T-cell (primary cell): ENCODE data around the gene RAMACL. TPM values are rescaled to one million over a fixed set of nuclear protein-coding genes. Genes with fewer than 3 reads are reported as not detected.

ENCODE experiments used
- ATAC-seq, 4 experiments: fragments of 200-7000 bp in 3 of 4; fragments of 150-1000 bp in 1 of 4; cut with Tn5 transposase; replicated peaks in 1 of 4; 1 replicate in 3 of 4; 2 replicates in 1 of 4; pipeline ENCODE4 v1.10.0; 2021; ENCODE audit warnings: moderate library complexity in 3 of 4, mild to moderate bottlenecking in 2 of 4, moderate number of reproducible peaks in 1 of 4
- CTCF ChIA-PET, 2 donors: fragments of 300-600 bp; sonication (Branson Sonifier 250); formaldehyde crosslinking; loops; one replicate each; lab custom pipeline; 2022; ENCODE audit warnings: antibody characterized with exemption in 2 of 2; lab: Charles Lee
- POLR2A ChIA-PET, 2 donors: fragments of 300-600 bp; sonication (Branson Sonifier 250); formaldehyde crosslinking; loops; one replicate each; lab custom pipeline; 2022; ENCODE audit warnings: antibody characterized with exemption in 2 of 2; lab: Charles Lee
- DNase-seq, 35 experiments: peaks; one replicate each; pipeline versions ENCODE4 v3.0.0 to v3.0.0-alpha.2; 2013 to 2023
- H3K27ac ChIP-seq: one replicate; pipeline ENCODE4 v1.5.1; 2013; ENCODE audit warnings: low read length
- H3K27me3 ChIP-seq, 2 experiments: replicated peaks in 1 of 2; 1 replicate in 1 of 2; 2 replicates in 1 of 2; pipeline versions ENCODE4 v1.6.1 to v1.7.0; 2013; ENCODE audit warnings: low read length in 1 of 2, mixed read lengths in 1 of 2; ENCODE audit not compliant: control insufficient read depth in 2 of 2, insufficient read depth in 2 of 2; ENCODE audit errors: extremely low read depth in 1 of 2
- H3K36me3 ChIP-seq, 2 donors: 1 replicate in 1 of 2; 2 replicates in 1 of 2; pipeline versions ENCODE4 v1.6.1 to v1.7.0; 2013; ENCODE audit warnings: low read length in 1 of 2; ENCODE audit not compliant: control insufficient read depth in 2 of 2, insufficient read depth in 1 of 2; ENCODE audit errors: extremely low read depth in 1 of 2
- H3K4me1 ChIP-seq, 2 experiments: 1 replicate in 1 of 2; 2 replicates in 1 of 2; pipeline versions ENCODE4 v1.6.1 to v1.7.0; 2013; ENCODE audit warnings: low read length in 2 of 2, mixed read lengths in 1 of 2; ENCODE audit not compliant: insufficient read depth in 2 of 2, control insufficient read depth in 1 of 2; ENCODE audit errors: extremely low read depth in 1 of 2
- H3K4me3 ChIP-seq, 2 donors: 1 replicate in 1 of 2; 2 replicates in 1 of 2; pipeline versions ENCODE4 v1.5.1 to v1.7.0; 2013; ENCODE audit warnings: mild to moderate bottlenecking in 2 of 2, low read length in 1 of 2, moderate library complexity in 1 of 2; ENCODE audit not compliant: control insufficient read depth in 1 of 2; ENCODE audit errors: extremely low read depth in 1 of 2
- H3K9me3 ChIP-seq: 2 replicates; pipeline ENCODE4 v1.7.0; 2013
- H3K27ac Mint-ChIP-seq, 2 donors: one replicate each; pipeline ENCODE4 v1.8.0; 2020 to 2021; ENCODE audit warnings: mild to moderate bottlenecking in 2 of 2, mixed read lengths in 2 of 2
- H3K27me3 Mint-ChIP-seq, 2 donors: one replicate each; pipeline ENCODE4 v1.8.0; 2021 to 2022; ENCODE audit warnings: mixed read lengths in 2 of 2
- H3K36me3 Mint-ChIP-seq: one replicate; pipeline ENCODE4 v1.8.0; 2021; ENCODE audit warnings: mixed read lengths
- H3K4me1 Mint-ChIP-seq, 3 donors: one replicate each; pipeline ENCODE4 v1.8.0; 2020 to 2022; ENCODE audit warnings: mixed read lengths in 3 of 3, mild to moderate bottlenecking in 1 of 3
- H3K4me3 Mint-ChIP-seq, 3 donors: one replicate each; pipeline ENCODE4 v1.8.0; 2020 to 2022; ENCODE audit warnings: mild to moderate bottlenecking in 3 of 3, mixed read lengths in 3 of 3, moderate library complexity in 3 of 3
- H3K9me3 Mint-ChIP-seq, 3 donors: one replicate each; pipeline ENCODE4 v1.8.0; 2020 to 2022; ENCODE audit warnings: mixed read lengths in 3 of 3
- WGBS: methylation state at CpG from one replicate; pipeline ENCODE4 v1.1.5; 2013; ENCODE audit warnings: missing lambda C conversion rate; ENCODE audit not compliant: insufficient coverage; 5-methylcytosine and 5-hydroxymethylcytosine counted together
- total RNA-seq, 35 experiments: library from RNA in 6 of 35; stranded (reverse) in 6 of 35; fragments of 120-200 nt in 1 of 35; gene quantifications; one replicate each; pipeline versions ENCODE4 v1.2.1 to v1.2.4 and lab custom pipeline; 2013 to 2026

RAMACL gene
- total RNA-seq, 5 donors from 2014 or later (not counting 1 experiment from before 2014, with no cell fraction given): 0.47 to 2.8 (median 1.2) TPM

- H3K9me3 ChIP-seq: no peaks in the 10 kb centered on the region
- 82% methylated on average over 10 of the region's 12 CpGs for WGBS
- Mint-ChIP-seq H3K9me3 (peaks cover 0 to 4% (median 0%) of the 10 kb centered on the region in 3 donors), H3K4me1 (no peaks in the 10 kb centered on the region), H3K4me3 (no peak overlapping the region), H3K36me3 (peaks cover 12% of the 10 kb centered on the region), H3K27ac (no peak overlapping the region), H3K27me3 (no peaks in the 10 kb centered on the region)
- CTCF ChIA-PET: interaction anchor here (0.6 to 1.3 kb wide), 3 partner anchors 11 to 165 kb away, joined by 4 to 7 read pairs (median 5); no protein-coding TSS in a partner anchor
- no peak overlapping the region for H3K27ac ChIP-seq
- no peak overlapping the region for H3K4me3 ChIP-seq
- no peaks in the 10 kb centered on the region for H3K36me3 ChIP-seq
- no peaks in the 10 kb centered on the region for H3K27me3 ChIP-seq
- no peak for ATAC-seq
- POLR2A ChIA-PET: no interaction called here
- H3K4me1 ChIP-seq: no peaks in the 10 kb centered on the region
- no peak for DNase-seq
Observed at GRCh38 chr6:166566026-166567011, 20.2 kb downstream of the RAMACL start.

- DNase-seq (no peak), ATAC-seq (no peak)
- Mint-ChIP-seq H3K4me1 (no peaks in the 10 kb centered on the region), H3K36me3 (peaks cover 13% of the 10 kb centered on the region), H3K4me3 (no peak overlapping the region), H3K27me3 (no peaks in the 10 kb centered on the region), H3K9me3 (peaks cover 0 to 4% (median under 1%) of the 10 kb centered on the region in 3 donors), H3K27ac (no peak overlapping the region)
- Histone ChIP-seq H3K4me1 (no peaks in the 10 kb centered on the region), H3K4me3 (no peak overlapping the region), H3K36me3 (no peaks in the 10 kb centered on the region), H3K9me3 (no peaks in the 10 kb centered on the region), H3K27me3 (no peaks in the 10 kb centered on the region), H3K27ac (no peak overlapping the region)
- ChIA-PET POLR2A (no interaction called here), CTCF (no interaction called here)
- WGBS: 88% methylated on average over 18 of the region's 24 CpGs
Observed at GRCh38 chr6:166565084-166565967, 21.2 kb downstream of the RAMACL start.

GRCh38 chr6:166563805-166564204 lies 22.7 kb downstream of the RAMACL start:
- Histone ChIP-seq H3K4me1 (no peaks in the 10 kb centered on the region), H3K36me3 (no peaks in the 10 kb centered on the region), H3K4me3 (no peak overlapping the region), H3K27ac (no peak overlapping the region), H3K9me3 (no peaks in the 10 kb centered on the region), H3K27me3 (no peaks in the 10 kb centered on the region)
- Mint-ChIP-seq H3K9me3 (peaks cover 6 to 18% (median 10%) of the 10 kb centered on the region in 3 donors), H3K36me3 (peaks cover 19% of the 10 kb centered on the region), H3K4me1 (no peaks in the 10 kb centered on the region), H3K27me3 (no peaks in the 10 kb centered on the region), H3K4me3 (no peak overlapping the region), H3K27ac (no peak overlapping the region)
- CTCF ChIA-PET: no interaction called here
- DNase-seq: no peak
- ATAC-seq: no peak
- POLR2A ChIA-PET: no interaction called here
- WGBS: 90% methylated on average over 9 of the region's 9 CpGs

- Mint-ChIP-seq H3K36me3 (peaks cover 20% of the 10 kb centered on the region), H3K27ac (no peak overlapping the region), H3K4me3 (no peak overlapping the region), H3K4me1 (no peaks in the 10 kb centered on the region), H3K27me3 (no peaks in the 10 kb centered on the region), H3K9me3 (peaks cover 6 to 19% (median 10%) of the 10 kb centered on the region in 3 donors)
- ATAC-seq: no peak
- Histone ChIP-seq H3K9me3 (no peaks in the 10 kb centered on the region), H3K27me3 (no peaks in the 10 kb centered on the region), H3K4me1 (no peaks in the 10 kb centered on the region), H3K36me3 (no peaks in the 10 kb centered on the region), H3K27ac (no peak overlapping the region), H3K4me3 (no peak overlapping the region)
- POLR2A ChIA-PET: no interaction called here
- DNase-seq: no peak
- CTCF ChIA-PET: no interaction called here
- WGBS: 70% methylated on average over 12 of the region's 16 CpGs
Observed at GRCh38 chr6:166563200-166563599, 23.3 kb downstream of the RAMACL start.

GRCh38 chr6:166562726-166563125 lies 23.8 kb downstream of the RAMACL start:
- CTCF ChIA-PET: no interaction called here
- Mint-ChIP-seq H3K27me3 (no peaks in the 10 kb centered on the region), H3K4me3 (no peak overlapping the region), H3K4me1 (no peaks in the 10 kb centered on the region), H3K27ac (no peak overlapping the region), H3K36me3 (peaks cover 20% of the 10 kb centered on the region), H3K9me3 (peaks cover 6 to 19% (median 10%) of the 10 kb centered on the region in 3 donors)
- POLR2A ChIA-PET: no interaction called here
- DNase-seq (no peak), ATAC-seq (no peak)
- no peaks in the 10 kb centered on the region for H3K9me3 ChIP-seq
- no peaks in the 10 kb centered on the region for H3K4me1 ChIP-seq
- no peaks in the 10 kb centered on the region for H3K36me3 ChIP-seq
- H3K27me3 ChIP-seq: no peaks in the 10 kb centered on the region
- WGBS: 96% methylated on average over 9 of the region's 9 CpGs
- no peak overlapping the region for H3K27ac ChIP-seq
- H3K4me3 ChIP-seq: no peak overlapping the region

GRCh38 chr6:166561771-166562359 lies 24.6 kb downstream of the RAMACL start:
- H3K4me3 ChIP-seq: no peak overlapping the region
- no peaks in the 10 kb centered on the region for H3K36me3 ChIP-seq
- POLR2A ChIA-PET: no interaction called here
- no peak overlapping the region for H3K27ac ChIP-seq
- H3K9me3 ChIP-seq: no peaks in the 10 kb centered on the region
- WGBS: 100% methylated on average over 2 of the region's 10 CpGs
- CTCF ChIA-PET: no interaction called here
- peaks cover 6 to 19% (median 10%) of the 10 kb centered on the region in 3 donors for H3K9me3 Mint-ChIP-seq
- H3K27ac Mint-ChIP-seq: peak overlapping the region in 1 of 2 donors; percentile 1
- H3K27me3 ChIP-seq: peaks cover 0 to 4% of the 10 kb centered on the region in 2 experiments
- peaks cover 20% of the 10 kb centered on the region for H3K36me3 Mint-ChIP-seq
- H3K4me1 ChIP-seq: peaks cover 0 to 2% of the 10 kb centered on the region in 2 experiments
- no peak for DNase-seq
- H3K4me3 Mint-ChIP-seq: no peak overlapping the region
- H3K4me1 Mint-ChIP-seq: peaks cover 5% of the 10 kb centered on the region in 3 donors
- H3K27me3 Mint-ChIP-seq: peaks cover 4% of the 10 kb centered on the region in 2 donors
- no peak for ATAC-seq
